Nucleus accumbens (tissue), 56 donors: ENCODE data around the gene CBX7.

ENCODE experiments used
- DNase-seq, 56 donors: peaks; one replicate each; lab custom pipeline; 2025; lab: John Stamatoyannopoulos, UW

CBX7 gene

GRCh38 chr22:39148727-39149535, 3.5 kb downstream of the CBX7 start:
- peak in 23 of 56 donors; percentile 16 to 51 (median 32) for DNase-seq

- no peak for DNase-seq
Observed at GRCh38 chr22:39148026-39148726, 4.3 kb downstream of the CBX7 start.

GRCh38 chr22:39147335-39148025, 5.0 kb downstream of the CBX7 start:
- no peak for DNase-seq

GRCh38 chr22:39146256-39147101, 6.0 kb downstream of the CBX7 start:
- DNase-seq, result peak in 1 of 56 donors; percentile 38

- peak in 2 of 56 donors; percentile 18 to 25 for DNase-seq
Observed at GRCh38 chr22:39144101-39144767, 8.2 kb downstream of the CBX7 start.

GRCh38 chr22:39142088-39142680, 10.3 kb downstream of the CBX7 start:
- DNase-seq, result no peak

- no peak for DNase-seq
Observed at GRCh38 chr22:39139933-39140332, 12.5 kb downstream of the CBX7 start.

- no peak for DNase-seq
Observed at GRCh38 chr22:39138357-39138997, 14.0 kb downstream of the CBX7 start.

- DNase-seq, result no peak
Observed at GRCh38 chr22:39136317-39136716, 16.2 kb downstream of the CBX7 start.

GRCh38 chr22:39135092-39135896, 17.2 kb downstream of the CBX7 start:
- no peak for DNase-seq

GRCh38 chr22:39134366-39135091, 18.0 kb downstream of the CBX7 start:
- no peak for DNase-seq

- DNase-seq, result no peak
Observed at GRCh38 chr22:39133871-39134270, 18.6 kb downstream of the CBX7 start.

GRCh38 chr22:39132871-39133524, 19.5 kb downstream of the CBX7 start:
- DNase-seq, result no peak

GRCh38 chr22:39132281-39132680, 20.2 kb downstream of the CBX7 start:
- DNase-seq, result no peak

GRCh38 chr22:39130892-39131855, 21.3 kb downstream of the CBX7 start:
- DNase-seq, result no peak
